Body of pancreas (tissue), 4 donors: ENCODE results near the gene LRPPRC. TPM values are rescaled to one million over a fixed set of nuclear protein-coding genes. Genes with fewer than 3 reads are reported as not detected.
A peak's percentile ranks its signal among the peaks of the same experiment; 100 is the strongest.

Experiments
- ATAC-seq: fragments of 150-250 bp; one replicate; pipeline ENCODE4 v1.9.1; 2016
- DNase-seq, 4 donors: peaks; one replicate each; pipeline ENCODE4 v3.0.0-alpha.2; 2019
- H3K27ac ChIP-seq, 4 donors: fragments of 200-600 bp; sonication (generic); 1 replicate in 3 of 4; 2 replicates in 1 of 4; pipeline versions ENCODE4 v1.5.1 to v1.6.1; 2016 to 2019; ENCODE audit warnings: mild to moderate bottlenecking in 1 of 4, mixed read lengths in 1 of 4, moderate library complexity in 1 of 4
- H3K27me3 ChIP-seq, 2 donors: fragments of 200-600 bp; sonication (generic); one replicate each; pipeline ENCODE4 v1.6.0; 2016; ENCODE audit warnings: mild to moderate bottlenecking in 1 of 2
- H3K36me3 ChIP-seq, 2 donors: fragments of 200-600 bp; sonication (generic); replicated peaks in 1 of 2; 2 replicates each; pipeline ENCODE4 v1.5.1; 2016; ENCODE audit warnings: low read depth in 2 of 2; ENCODE audit not compliant: insufficient read depth in 1 of 2
- H3K4me1 ChIP-seq: fragments of 200-600 bp; sonication (generic); one replicate; pipeline ENCODE4 v1.6.0; 2016
- H3K4me3 ChIP-seq, 2 donors: fragments of 200-600 bp; sonication (generic); 1 replicate in 1 of 2; 2 replicates in 1 of 2; pipeline ENCODE4 v1.5.1; 2016 to 2019
- H3K9me3 ChIP-seq, 3 donors: fragments of 200-600 bp; sonication (generic); 1 replicate in 2 of 3; 2 replicates in 1 of 3; pipeline ENCODE4 v1.5.1; 2016
- CTCF ChIP-seq, 7 experiments: fragments of 450-650 bp in 4 of 7; fragments of 200-600 bp in 3 of 7; sonication (generic) in 3 of 7; IDR thresholded peaks; one replicate each; pipeline ENCODE4 v1.5.1; 2016 to 2019; ENCODE audit warnings: antibody characterized with exemption in 7 of 7
- POLR2A ChIP-seq, 3 donors: fragments of 450-650 bp; IDR thresholded peaks; one replicate each; pipeline ENCODE4 v1.6.1; 2016; ENCODE audit warnings: antibody characterized with exemption in 3 of 3, mild to moderate bottlenecking in 2 of 3
- WGBS, 2 donors: methylation state at CpG; one replicate each; pipeline ENCODE4 v1.1.5; 2017; 5-methylcytosine and 5-hydroxymethylcytosine counted together
- intact Hi-C: fragments of 100-400 bp; cut with DNase I; formaldehyde crosslinking; loops from one replicate; pipeline ENCODE4 v1.15.1; 2023
- total RNA-seq, 2 donors: library from RNA; depleted of rRNA; stranded (reverse); fragments of >200 nt; gene quantifications; one replicate each; pipeline ENCODE4 v1.1.0, GENCODE V29; 2016

The LRPPRC gene
- 10 to 100 TPM; 33.5 to 50.8 TPM for total RNA-seq

- Histone ChIP-seq H3K27me3 (no peaks in the 10 kb centered on the region), H3K4me1 (peaks cover 29% of the 10 kb centered on the region), H3K27ac (peak within 1 kb of the TSS; percentile 60 to 85 (median 80)), H3K9me3 (no peaks in the 10 kb centered on the region), H3K4me3 (peak within 1 kb of the TSS; percentile 95 to 100), H3K36me3 (no peaks in the 10 kb centered on the region)
- 0 to 1% methylated on average over 22 to 64 of the region's 64 CpGs for WGBS, 2 donors
- intact Hi-C loops: no loop called here
- TF ChIP-seq POLR2A (IDR thresholded peaks at IDR 0.05) (peak; percentile 54 to 89 (median 88)), CTCF (IDR thresholded peaks at IDR 0.05) (peak in 1 of 7 experiments; percentile 0)
- peak; percentile 99 for ATAC-seq
- DNase-seq: peak; percentile 92 to 96 (median 94)
These were observed at the start of gene LRPPRC for GRCh38 chr2:43995733-43996533. TSS of gene LRPPRC (minus strand) at chr2:43995989. CDS start at chr2:43995947, 42 bp downstream.

- H3K9me3 ChIP-seq: no peaks in the 10 kb centered on the region
- no peak for DNase-seq
- H3K36me3 ChIP-seq: no peaks in the 10 kb centered on the region
- peaks cover 18% of the 10 kb centered on the region for H3K4me1 ChIP-seq
- H3K27me3 ChIP-seq: no peaks in the 10 kb centered on the region
- H3K27ac ChIP-seq: no peak overlapping the region
- no peak for TF ChIP-seq CTCF (IDR thresholded peaks at IDR 0.05)
- TF ChIP-seq POLR2A (IDR thresholded peaks at IDR 0.05): no peak
- ATAC-seq: no peak
- intact Hi-C loops: loop anchor here (10.0 kb wide), 1 partner anchor 910 kb away; no protein-coding TSS in a partner anchor
- 61 to 68% methylated on average over 3 of the region's 3 CpGs for WGBS, 2 donors
- H3K4me3 ChIP-seq: no peak overlapping the region
These were observed 49.3 kb upstream of the LRPPRC start for GRCh38 chr2:44045061-44045460.

GRCh38 chr2:44044281-44044720, 48.5 kb upstream of the LRPPRC start:
- no peak for TF ChIP-seq POLR2A (IDR thresholded peaks at IDR 0.05)
- peak; percentile 77 to 95 (median 92) for TF ChIP-seq CTCF (IDR thresholded peaks at IDR 0.05)
- 0 to 5% methylated on average over 4 to 10 of the region's 10 CpGs for whole genome bisulfite sequencing, 2 donors
- intact Hi-C loops: loop anchor here (10.0 kb wide), 1 partner anchor 910 kb away; no protein-coding TSS in a partner anchor
- DNase-seq (peak; percentile 88 to 93 (median 90)), ATAC-seq (peak; percentile 100)
- no peak overlapping the region for H3K4me3 ChIP-seq
- H3K27ac ChIP-seq: no peak overlapping the region
- no peaks in the 10 kb centered on the region for H3K27me3 ChIP-seq
- no peaks in the 10 kb centered on the region for H3K9me3 ChIP-seq
- no peaks in the 10 kb centered on the region for H3K36me3 ChIP-seq
- peaks cover 18% of the 10 kb centered on the region for H3K4me1 ChIP-seq

GRCh38 chr2:44040365-44040764, 44.6 kb upstream of the LRPPRC start:
- intact Hi-C loops: loop anchor here (10.0 kb wide), 1 partner anchor 914 kb away; no protein-coding TSS in a partner anchor
- ATAC-seq (no peak), DNase-seq (no peak)
- 88 to 94% methylated on average over 3 of the region's 3 CpGs for WGBS, 2 donors
- no peaks in the 10 kb centered on the region for H3K9me3 ChIP-seq
- peaks cover 18% of the 10 kb centered on the region for H3K4me1 ChIP-seq
- H3K4me3 ChIP-seq: no peak overlapping the region
- TF ChIP-seq POLR2A (IDR thresholded peaks at IDR 0.05) (no peak), CTCF (IDR thresholded peaks at IDR 0.05) (no peak)
- H3K27me3 ChIP-seq: no peaks in the 10 kb centered on the region
- H3K27ac ChIP-seq: no peak overlapping the region
- no peaks in the 10 kb centered on the region for H3K36me3 ChIP-seq
